IMR-90 (cell line): Measurements from ENCODE around the gene CCDC107. TPM values are rescaled to one million over a fixed set of nuclear protein-coding genes. Genes with fewer than 3 reads are reported as not detected.

ENCODE experiments used
- ATAC-seq: fragments of 200-7000 bp; cut with Tn5 transposase; 2 replicates; pipeline ENCODE4 v1.9.1; 2020; ENCODE audit warnings: low read depth, mild to moderate bottlenecking, moderate library complexity
- BruUV-seq: library from RNA; stranded (reverse); fragments of 400-500 nt; replicated peaks from 2 replicates; lab custom pipeline; 2021; lab: Mats Ljungman, UMichigan
- CTCF ChIA-PET: fragments of 300-600 bp; formaldehyde crosslinking; extraction: SDS; loops from one replicate; lab custom pipeline; 2021; ENCODE audit warnings: antibody characterized with exemption; lab: Yijun Ruan, JAX
- POLR2A ChIA-PET: fragments of 300-600 bp; sonication (Branson Sonifier 250); formaldehyde crosslinking; loops from one replicate; lab custom pipeline; 2022; ENCODE audit warnings: antibody characterized with exemption; ENCODE audit not compliant: unreplicated experiment; lab: Charles Lee
- DNase-seq: peaks from one replicate; pipeline ENCODE4 v3.0.0; 2013
- H2AFZ ChIP-seq: replicated peaks from 2 replicates; pipeline ENCODE3; 2013; ENCODE audit warnings: low read length, mild to moderate bottlenecking; ENCODE audit not compliant: poor library complexity
- H2AK5ac ChIP-seq: 2 replicates; pipeline ENCODE4 v1.6.1; 2013; ENCODE audit warnings: low read depth, low read length, inconsistent platforms
- H2AK9ac ChIP-seq: replicated peaks from 2 replicates; pipeline ENCODE3; 2013; ENCODE audit warnings: mild to moderate bottlenecking, low read depth, low read length, moderate library complexity; ENCODE audit not compliant: poor library complexity
- H2BK120ac ChIP-seq: 2 replicates; pipeline ENCODE4 v1.6.1; 2013; ENCODE audit warnings: low read depth, low read length, inconsistent platforms
- H2BK15ac ChIP-seq: 3 replicates; pipeline ENCODE4 v1.6.1; 2013; ENCODE audit warnings: low read depth, low read length, inconsistent platforms
- H2BK20ac ChIP-seq: 2 replicates; pipeline ENCODE4 v1.6.1; 2013; ENCODE audit warnings: low read depth, mild to moderate bottlenecking, inconsistent platforms, low read length, moderate library complexity
- H2BK5ac ChIP-seq: 2 replicates; pipeline ENCODE4 v1.6.1; 2013; ENCODE audit warnings: mild to moderate bottlenecking, low read depth, low read length, inconsistent platforms; ENCODE audit not compliant: poor library complexity, severe bottlenecking
- H3K14ac ChIP-seq: replicated peaks from 2 replicates; pipeline ENCODE4 v1.6.1; 2013; ENCODE audit warnings: low read depth, low read length, inconsistent platforms
- H3K18ac ChIP-seq: 2 replicates; pipeline ENCODE4 v1.6.1; 2013; ENCODE audit warnings: low read depth, low read length, control low read depth
- H3K23ac ChIP-seq: 2 replicates; pipeline ENCODE4 v1.6.1; 2013; ENCODE audit warnings: low read depth, low read length, inconsistent platforms
- H3K27ac ChIP-seq: 2 replicates; pipeline ENCODE4 v1.5.1; 2013; ENCODE audit warnings: mild to moderate bottlenecking, control low read depth, low read length; ENCODE audit not compliant: insufficient read depth
- H3K27me3 ChIP-seq: 2 replicates; pipeline ENCODE4 v1.6.1; 2013; ENCODE audit warnings: low read length; ENCODE audit not compliant: control insufficient read depth, insufficient read depth
- H3K36me3 ChIP-seq: 2 replicates; pipeline ENCODE4 v1.6.1; 2013; ENCODE audit warnings: low read length, mixed read lengths; ENCODE audit not compliant: control insufficient read depth, insufficient read depth
- H3K4ac ChIP-seq: 2 replicates; pipeline ENCODE4 v1.6.1; 2013; ENCODE audit warnings: low read depth, low read length, inconsistent platforms
- H3K4me1 ChIP-seq: 2 replicates; pipeline ENCODE4 v1.6.1; 2013; ENCODE audit warnings: low read length, mixed read lengths; ENCODE audit not compliant: control insufficient read depth, insufficient read depth
- H3K4me2 ChIP-seq: 2 replicates; pipeline ENCODE4 v1.6.1; 2013; ENCODE audit warnings: low read depth, mild to moderate bottlenecking, control low read depth, low read length, moderate library complexity
- H3K4me3 ChIP-seq: 2 replicates; pipeline ENCODE4 v1.5.1; 2013; ENCODE audit warnings: low read depth, mild to moderate bottlenecking, control low read depth, low read length, moderate library complexity; ENCODE audit not compliant: insufficient read depth
- H3K56ac ChIP-seq: 2 replicates; pipeline ENCODE4 v1.6.1; 2013; ENCODE audit warnings: low read length, inconsistent platforms; ENCODE audit not compliant: insufficient read depth; ENCODE audit errors: extremely low read depth
- H3K79me1 ChIP-seq, 2 experiments: 2 replicates each; pipeline ENCODE4 v1.6.1; 2013; ENCODE audit warnings: low read length in 2 of 2, inconsistent platforms in 1 of 2, low read depth in 1 of 2
- H3K9ac ChIP-seq: 2 replicates; pipeline ENCODE4 v1.6.1; 2013; ENCODE audit warnings: low read depth, low read length, control low read depth
- H3K9me1 ChIP-seq: 2 replicates; pipeline ENCODE4 v1.6.1; 2013; ENCODE audit warnings: low read length, inconsistent platforms; ENCODE audit not compliant: insufficient read depth
- H3K9me3 ChIP-seq: 2 replicates; pipeline ENCODE4 v1.6.1; 2013; ENCODE audit warnings: low read length; ENCODE audit not compliant: control insufficient read depth, insufficient read depth
- H4K20me1 ChIP-seq: 2 replicates; pipeline ENCODE4 v1.6.1; 2013; ENCODE audit warnings: low read length, inconsistent platforms; ENCODE audit not compliant: insufficient read depth
- H4K5ac ChIP-seq: 2 replicates; pipeline ENCODE4 v1.6.1; 2013; ENCODE audit warnings: mild to moderate bottlenecking, low read depth, low read length, control low read depth
- H4K8ac ChIP-seq, 2 experiments: 2 replicates each; pipeline ENCODE4 v1.6.1; 2013; ENCODE audit warnings: low read depth in 2 of 2, low read length in 2 of 2, control low read depth in 1 of 2, inconsistent platforms in 1 of 2
- H4K91ac ChIP-seq: 2 replicates; pipeline ENCODE4 v1.6.1; 2013; ENCODE audit warnings: low read depth, low read length, inconsistent platforms; ENCODE audit not compliant: insufficient read depth
- BHLHE40 ChIP-seq: fragments of 150-350 bp; IDR thresholded peaks from 2 replicates; pipeline ENCODE4 v1.6.1; 2016; ENCODE audit warnings: mild to moderate bottlenecking, low read depth, low read length
- CEBPB ChIP-seq: IDR thresholded peaks from 2 replicates; pipeline ENCODE4 v1.6.1; 2012; ENCODE audit warnings: low read depth, low read length, improper control_type of control experiment
- MAZ ChIP-seq: IDR thresholded peaks from 2 replicates; pipeline ENCODE4 v1.6.1; 2012; ENCODE audit warnings: low read depth, mild to moderate bottlenecking, low read length, improper control_type of control experiment, moderate library complexity, borderline replicate concordance
- MXI1 ChIP-seq: IDR thresholded peaks from 2 replicates; pipeline ENCODE4 v1.6.1; 2012; ENCODE audit warnings: low read depth, mild to moderate bottlenecking, low read length, moderate library complexity, borderline replicate concordance
- NFE2L2 ChIP-seq: fragments of 150-350 bp; IDR thresholded peaks from 2 replicates; pipeline ENCODE4 v1.6.1; 2016; ENCODE audit warnings: low read depth, mild to moderate bottlenecking, low read length
- POLR2A ChIP-seq: IDR thresholded peaks from 2 replicates; pipeline ENCODE4 v1.6.1; 2012; ENCODE audit warnings: mild to moderate bottlenecking, low read depth, low read length
- RAD21 ChIP-seq: IDR thresholded peaks from 2 replicates; pipeline ENCODE4 v1.6.1; 2012; ENCODE audit warnings: low read length, improper control_type of control experiment
- RCOR1 ChIP-seq: IDR thresholded peaks from 2 replicates; pipeline ENCODE4 v1.6.1; 2012; ENCODE audit warnings: mild to moderate bottlenecking, low read length, improper control_type of control experiment; ENCODE audit not compliant: insufficient replicate concordance
- SMC3 ChIP-seq: fragments of 150-350 bp; IDR thresholded peaks from 2 replicates; pipeline ENCODE4 v1.6.1; 2016; ENCODE audit warnings: low read depth, mild to moderate bottlenecking, antibody characterized with exemption, low read length, moderate library complexity
- USF2 ChIP-seq: fragments of 150-350 bp; IDR thresholded peaks from 2 replicates; pipeline ENCODE4 v1.6.1; 2017; ENCODE audit warnings: mild to moderate bottlenecking, antibody characterized with exemption, low read length, low read depth
- WGBS, 2 experiments: methylation state at CpG; one replicate each; pipeline versions ENCODE4 v1.1.5 to v1.1.7; 2013; ENCODE audit warnings: missing lambda C conversion rate in 2 of 2; ENCODE audit not compliant: insufficient read length in 1 of 2; ENCODE audit errors: extremely low coverage in 2 of 2; 5-methylcytosine and 5-hydroxymethylcytosine counted together
- dilution Hi-C: fragments of 300-500 bp; cut with HindIII; formaldehyde crosslinking; loops from one replicate; pipeline ENCODE4 v1.14.3; 2018; ENCODE audit warnings: low sequenced_read_pairs; ENCODE audit not compliant: unreplicated experiment
- in situ Hi-C: fragments of 300-500 bp; cut with MboI; formaldehyde crosslinking; loops from 3 replicates; pipeline ENCODE4 v1.14.3; 2019; ENCODE audit warnings: low sequenced_read_pairs, inconsistent platforms, mixed read lengths
- intact Hi-C: fragments of 100-400 bp; cut with micrococcal nuclease; formaldehyde crosslinking; loops from 2 replicates; pipeline ENCODE4 v1.10.0; 2022
- polyA plus RNA-seq, 3 experiments: library from polyadenylated mRNA; depleted of rRNA; stranded (reverse); fragments of >200 nt; gene quantifications; 2 replicates each; pipeline ENCODE4 v1.2.3, GENCODE V29; 2012; ENCODE audit warnings: low replicate concordance in 1 of 3
- total RNA-seq: library from RNA; depleted of rRNA; stranded (reverse); fragments of >200 nt; gene quantifications from 2 replicates; pipeline ENCODE4 v1.2.3, GENCODE V29; 2012

Gene CCDC107
- total and polyA plus RNA-seq, 2 of the 4 experiments (the other 2 are of a cell fraction), result 6.8 to 21.1 TPM

GRCh38 chr9:35691757-35692301, 33.7 kb downstream of the CCDC107 start:
- H3K9ac ChIP-seq, result peak overlapping the region; percentile 95; the same call in 1 of the 2 replicates
- H3K23ac ChIP-seq, result peak overlapping the region; percentile 84; the same call in 1 of the 2 replicates
- intact Hi-C loops (loop anchor here (2.0 to 5.0 kb wide), 2 partner anchors 35 to 37 kb away; partner anchors contain the start of genes CCDC107 and RMRP), in situ Hi-C loops (no loop called here), dilution Hi-C loops (no loop called here)
- peaks cover 27% of the 10 kb centered on the region for H3K36me3 ChIP-seq
- no peak for DNase-seq
- peak overlapping the region; percentile 91; the same call in 1 of the 2 replicates for H3K14ac ChIP-seq
- peaks cover 37% of the 10 kb centered on the region for H4K20me1 ChIP-seq
- no TSS peak for BruUV-seq
- no peak overlapping the region for H3K4me2 ChIP-seq
- no peak overlapping the region for H2BK20ac ChIP-seq
- no peak overlapping the region for H3K56ac ChIP-seq
- H3K9me3 ChIP-seq, result no peaks in the 10 kb centered on the region
- peak overlapping the region; percentile 96 for H3K4ac ChIP-seq
- H4K8ac ChIP-seq, result peak overlapping the region; percentile 93 to 96; a peak in 3 of 4 replicates
- H2AK5ac ChIP-seq, result peak overlapping the region; percentile 12
- no peak overlapping the region for H2BK15ac ChIP-seq
- peaks cover 22% of the 10 kb centered on the region for H3K9me1 ChIP-seq
- no peak for ATAC-seq
- 0 out of 2 replicates have a peak overlapping the region, but pooled peaks have one; percentile 4 for H2BK120ac ChIP-seq
- TF ChIP-seq NFE2L2 (no peak), RCOR1 (no peak), SMC3 (no peak), USF2 (no peak), CEBPB (no peak), POLR2A (no peak), RAD21 (no peak), MXI1 (no peak), BHLHE40 (no peak), MAZ (no peak)
- H4K91ac ChIP-seq, result peak overlapping the region; percentile 97; the same call in 1 of the 2 replicates
- no peak overlapping the region for H3K4me3 ChIP-seq
- no peaks in the 10 kb centered on the region for H3K27me3 ChIP-seq
- peak overlapping the region; percentile 19 for H2AK9ac ChIP-seq
- no peak overlapping the region; the same call in 1 of the 2 replicates for H3K18ac ChIP-seq
- peak overlapping the region; percentile 98; the same call in 1 of the 2 replicates for H3K27ac ChIP-seq
- no peak overlapping the region for H2AFZ ChIP-seq
- POLR2A ChIA-PET, result interaction anchor here (0.6 to 2.3 kb wide), 2 partner anchors 9 to 36 kb away, joined by 3 to 23 read pairs; no protein-coding TSS in a partner anchor
- H3K79me1 ChIP-seq, result peaks cover 0 to 53% of the 10 kb centered on the region in 2 experiments
- H3K4me1 ChIP-seq, result peaks cover 15% of the 10 kb centered on the region
- 80% methylated on average over 1 of the region's 13 CpGs; no CpG with 5 or more reads in 1 of the 2 experiments for whole genome bisulfite sequencing, 2 experiments
- H4K5ac ChIP-seq, result peak overlapping the region; percentile 37
- CTCF ChIA-PET, result interaction anchor here (0.6 to 0.9 kb wide), 3 partner anchors 9 to 31 kb away, joined by 4 to 5 read pairs (median 4); no protein-coding TSS in a partner anchor
- peak overlapping the region; percentile 98 for H2BK5ac ChIP-seq
